Adipose tissue (tissue), 3 donors: ENCODE measurements around the gene PADI6. TPM values are rescaled to one million over a fixed set of nuclear protein-coding genes. Genes with fewer than 3 reads are reported as not detected.

Source experiments
- H3K27ac ChIP-seq: one replicate; pipeline ENCODE4 v1.5.1; 2013; ENCODE audit warnings: low read depth, low read length
- WGBS, 3 donors: extraction: QIAGEN DNeasy Blood & Tissue Kit; methylation state at CpG; one replicate each; pipeline ENCODE4 v1.1.7; 2013; 5-methylcytosine and 5-hydroxymethylcytosine counted together
- polyA plus RNA-seq, 3 donors: library from polyadenylated mRNA; stranded (reverse); fragments of 200-250 nt; gene quantifications; one replicate each; pipeline ENCODE4 v1.2.3, GENCODE V29; 2013
- donor health status: healthy with polysubstance abuse.
- donor health status: Bipolar disorder and iron deficiency.
- donor health status: healthy.

PADI6 gene
- polyA plus RNA-seq, 3 donors: not detected

DNA sequence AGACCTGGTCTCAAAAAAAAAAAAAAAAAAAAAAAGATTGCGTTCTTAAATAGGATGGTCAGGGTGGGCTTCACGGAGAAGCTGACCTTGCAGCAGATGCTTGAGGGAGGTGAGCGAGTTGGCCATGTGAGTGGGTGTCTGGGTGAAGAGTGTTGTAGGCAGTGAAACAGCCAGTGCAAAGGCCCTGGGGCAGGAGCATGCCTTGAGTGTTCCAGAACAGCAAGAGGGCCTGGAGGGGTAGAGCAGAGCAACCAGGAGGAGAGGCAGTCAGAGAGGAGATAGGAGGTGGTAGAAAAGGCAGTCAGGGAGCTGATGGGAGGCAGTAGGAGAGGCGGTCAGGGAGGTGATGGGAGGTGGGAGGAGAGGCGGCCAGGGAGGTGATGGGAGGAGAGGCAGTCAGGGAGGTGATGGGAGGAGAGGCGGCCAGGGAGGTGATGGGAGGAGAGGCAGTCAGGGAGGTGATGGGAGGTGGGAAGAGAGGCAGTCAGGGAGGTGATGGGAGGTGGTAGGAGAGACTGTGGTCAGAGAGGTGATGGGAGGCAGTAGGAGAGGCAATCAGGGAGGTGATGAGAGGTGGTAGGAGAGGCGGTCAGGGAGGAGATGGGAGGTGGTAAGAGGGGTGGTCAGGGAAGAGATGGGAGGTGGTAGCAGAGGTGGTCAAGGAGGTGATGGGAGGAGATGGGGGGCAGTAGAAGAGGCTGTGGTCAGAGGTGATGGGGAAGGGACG, 20.2 kb upstream of the PADI6 start:
- no peak overlapping the region for H3K27ac ChIP-seq
- 74 to 88% (median 77%) methylated on average over 7 of the region's 8 CpGs for WGBS, 3 donors

- 52 to 68% (median 61%) methylated on average over 8 of the region's 8 CpGs for WGBS, 3 donors
These were observed 19.5 kb upstream of the PADI6 start for GRCh38 chr1:17352419-17352909.

DNA sequence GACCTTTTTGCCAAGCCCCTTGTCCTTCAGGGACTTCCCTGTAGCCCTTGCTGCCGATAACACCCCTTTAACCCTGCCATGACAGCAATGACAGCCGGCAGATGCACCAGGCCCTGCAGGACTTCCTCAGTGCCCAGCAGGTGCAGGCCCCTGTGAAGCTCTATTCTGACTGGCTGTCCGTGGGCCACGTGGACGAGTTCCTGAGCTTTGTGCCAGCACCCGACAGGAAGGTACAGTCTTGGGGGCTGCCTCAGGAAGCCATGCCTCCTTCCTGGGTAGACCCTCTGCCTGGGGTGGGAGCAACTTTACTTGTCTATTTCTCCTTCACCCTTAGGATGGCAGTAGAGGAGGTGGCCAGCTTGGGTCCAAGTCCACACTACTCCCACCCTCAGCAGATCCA, 16.1 kb upstream of the PADI6 start:
- WGBS, 3 donors: 32 to 60% (median 35%) methylated on average over 6 of the region's 6 CpGs
- H3K27ac ChIP-seq: no peak overlapping the region

More at GRCh38 chr1:17352419-17352909, 19.5 kb upstream of the PADI6 start:
- H3K27ac ChIP-seq: no peak overlapping the region

DNA sequence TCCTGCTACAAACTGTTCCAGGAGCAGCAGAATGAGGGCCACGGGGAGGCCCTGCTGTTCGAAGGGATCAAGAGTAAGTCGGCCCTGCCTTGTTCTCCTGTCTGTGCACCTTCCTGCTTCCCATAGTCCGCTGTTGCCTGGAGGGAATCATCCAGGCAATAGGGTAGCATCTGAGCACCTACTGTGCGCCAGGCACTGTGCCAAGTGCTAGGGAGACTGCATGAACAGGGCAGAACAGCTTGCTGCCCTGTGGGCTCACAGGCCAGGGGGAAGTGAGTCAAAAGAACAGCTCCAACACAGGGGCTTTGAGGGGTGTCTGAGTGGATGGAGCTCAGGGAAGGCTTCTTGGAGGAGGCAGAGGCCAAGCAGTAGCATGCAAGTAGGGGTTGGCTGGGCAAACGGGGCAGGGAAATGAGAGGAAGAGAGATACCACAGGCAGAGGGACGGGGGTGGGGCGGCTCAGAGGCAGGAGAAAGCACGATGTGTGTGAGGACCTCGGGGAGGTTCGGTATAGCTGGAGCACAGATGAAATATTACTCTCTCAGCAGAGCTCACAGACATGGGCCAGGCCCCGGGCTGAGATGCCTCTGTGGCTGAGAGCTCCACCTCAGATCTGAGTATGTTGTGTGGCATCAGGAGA, 15.5 kb upstream of the PADI6 start:
- WGBS, 3 donors: 37 to 48% (median 43%) methylated on average over 12 of the region's 12 CpGs
- H3K27ac ChIP-seq: no peak overlapping the region

DNA sequence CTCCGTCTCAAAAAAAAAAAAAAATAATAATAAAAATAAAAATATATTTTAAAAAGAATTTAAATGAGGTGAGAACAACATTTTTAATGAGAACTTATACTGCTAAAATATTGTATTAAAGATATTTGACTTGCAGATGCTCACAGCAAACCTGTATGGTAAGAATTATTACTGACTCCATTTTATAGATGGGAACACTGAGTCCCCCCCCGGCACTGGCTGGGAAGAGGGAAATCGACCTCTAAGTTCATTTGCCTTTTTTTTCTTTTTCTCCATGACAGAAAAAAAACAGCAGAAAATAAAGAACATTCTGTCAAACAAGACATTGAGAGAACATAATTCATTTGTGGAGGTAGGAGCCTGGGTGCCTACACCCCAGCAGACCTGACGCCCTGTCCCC, 13.4 kb upstream of the PADI6 start:
- WGBS, 3 donors: 71 to 78% (median 76%) methylated on average over 3 to 4 of the region's 4 CpGs
- H3K27ac ChIP-seq: no peak overlapping the region

DNA sequence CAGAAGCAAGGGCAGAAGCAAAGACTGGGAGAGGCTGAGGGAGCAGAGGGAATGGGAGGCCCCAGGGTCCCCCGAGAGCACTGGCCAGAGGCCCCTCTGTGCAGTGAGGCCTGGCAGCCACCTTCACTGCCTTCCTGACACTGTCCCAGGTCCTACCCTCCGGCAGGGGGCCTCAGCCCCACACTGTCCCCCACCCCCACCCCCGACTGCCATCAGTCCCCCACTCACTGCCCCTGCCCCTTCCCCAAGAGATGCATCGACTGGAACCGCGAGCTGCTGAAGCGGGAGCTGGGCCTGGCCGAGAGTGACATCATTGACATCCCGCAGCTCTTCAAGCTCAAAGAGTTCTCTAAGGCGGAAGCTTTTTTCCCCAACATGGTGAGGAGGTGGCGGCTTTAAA, 13.0 kb upstream of the PADI6 start:
- 43 to 63% (median 55%) methylated on average over 10 to 11 of the region's 11 CpGs for WGBS, 3 donors
- H3K27ac ChIP-seq: no peak overlapping the region

- WGBS, 3 donors: 82 to 86% (median 82%) methylated on average over 9 of the region's 9 CpGs
- no peak overlapping the region for H3K27ac ChIP-seq
These were observed 12.2 kb upstream of the PADI6 start for GRCh38 chr1:17359808-17360207.

- H3K27ac ChIP-seq: no peak overlapping the region
- WGBS, 3 donors: 80 to 86% (median 81%) methylated on average over 11 of the region's 11 CpGs
These were observed 11.6 kb upstream of the PADI6 start for GRCh38 chr1:17360272-17360956.

- no peak overlapping the region for H3K27ac ChIP-seq
- 67 to 75% (median 72%) methylated on average over 4 of the region's 4 CpGs for WGBS, 3 donors
These were observed 10.3 kb upstream of the PADI6 start for GRCh38 chr1:17361687-17362086.

DNA sequence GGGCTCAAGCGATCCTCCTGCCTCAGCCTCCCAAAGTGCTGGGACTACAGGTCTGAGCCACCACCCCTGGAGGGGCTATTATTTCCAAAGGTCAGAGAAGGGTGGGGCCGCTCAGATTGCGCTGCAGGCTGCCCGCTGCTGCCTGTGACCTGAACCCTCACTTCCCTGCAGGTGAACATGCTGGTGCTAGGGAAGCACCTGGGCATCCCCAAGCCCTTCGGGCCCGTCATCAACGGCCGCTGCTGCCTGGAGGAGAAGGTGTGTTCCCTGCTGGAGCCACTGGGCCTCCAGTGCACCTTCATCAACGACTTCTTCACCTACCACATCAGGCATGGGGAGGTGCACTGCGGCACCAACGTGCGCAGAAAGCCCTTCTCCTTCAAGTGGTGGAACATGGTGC, 8.6 kb upstream of the PADI6 start:
- no peak overlapping the region for H3K27ac ChIP-seq
- 81 to 90% (median 83%) methylated on average over 12 of the region's 12 CpGs for WGBS, 3 donors

DNA sequence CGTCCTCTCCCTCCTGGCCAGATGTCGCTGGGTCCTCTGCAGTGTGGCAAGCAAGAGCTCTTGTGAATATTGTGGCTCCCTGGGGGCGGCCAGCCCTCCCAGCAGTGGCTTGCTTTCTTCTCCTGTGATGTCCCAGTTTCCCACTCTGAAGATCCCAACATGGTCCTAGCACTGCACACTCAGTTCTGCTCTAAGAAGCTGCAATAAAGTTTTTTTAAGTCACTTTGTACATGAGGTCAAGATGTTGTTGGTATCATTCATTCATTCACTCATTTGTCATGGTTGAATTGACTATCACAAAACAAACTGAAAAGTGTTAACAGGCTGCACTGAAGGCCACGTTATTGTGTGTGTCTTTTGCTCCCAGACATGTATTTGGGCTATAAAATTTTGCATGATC, 8.2 kb upstream of the PADI6 start:
- 62 to 78% (median 75%) methylated on average over 4 of the region's 4 CpGs for WGBS, 3 donors
- no peak overlapping the region for H3K27ac ChIP-seq

- no peak overlapping the region for H3K27ac ChIP-seq
- 42 to 76% (median 45%) methylated on average over 3 of the region's 3 CpGs for WGBS, 3 donors
These were observed 6.7 kb upstream of the PADI6 start for GRCh38 chr1:17365293-17365692.

GRCh38 chr1:17369466-17369865, 2.5 kb upstream of the PADI6 start:
- no peak overlapping the region for H3K27ac ChIP-seq
- 61 to 73% (median 71%) methylated on average over 9 of the region's 9 CpGs for WGBS, 3 donors

GRCh38 chr1:17370618-17371017, 1.4 kb upstream of the PADI6 start:
- 38 to 48% (median 48%) methylated on average over 2 of the region's 2 CpGs for WGBS, 3 donors

GRCh38 chr1:17372955-17373354, 959 bp downstream of the PADI6 start:
- WGBS, 3 donors: 74 to 81% (median 79%) methylated on average over 18 of the region's 18 CpGs
- H3K27ac ChIP-seq: no peak overlapping the region

More at GRCh38 chr1:17370618-17371017, 1.4 kb upstream of the PADI6 start:
- H3K27ac ChIP-seq: no peak overlapping the region

GRCh38 chr1:17375651-17376050, 3.7 kb downstream of the PADI6 start:
- no peak overlapping the region for H3K27ac ChIP-seq
- WGBS, 3 donors: 88 to 93% (median 90%) methylated on average over 10 of the region's 10 CpGs

DNA sequence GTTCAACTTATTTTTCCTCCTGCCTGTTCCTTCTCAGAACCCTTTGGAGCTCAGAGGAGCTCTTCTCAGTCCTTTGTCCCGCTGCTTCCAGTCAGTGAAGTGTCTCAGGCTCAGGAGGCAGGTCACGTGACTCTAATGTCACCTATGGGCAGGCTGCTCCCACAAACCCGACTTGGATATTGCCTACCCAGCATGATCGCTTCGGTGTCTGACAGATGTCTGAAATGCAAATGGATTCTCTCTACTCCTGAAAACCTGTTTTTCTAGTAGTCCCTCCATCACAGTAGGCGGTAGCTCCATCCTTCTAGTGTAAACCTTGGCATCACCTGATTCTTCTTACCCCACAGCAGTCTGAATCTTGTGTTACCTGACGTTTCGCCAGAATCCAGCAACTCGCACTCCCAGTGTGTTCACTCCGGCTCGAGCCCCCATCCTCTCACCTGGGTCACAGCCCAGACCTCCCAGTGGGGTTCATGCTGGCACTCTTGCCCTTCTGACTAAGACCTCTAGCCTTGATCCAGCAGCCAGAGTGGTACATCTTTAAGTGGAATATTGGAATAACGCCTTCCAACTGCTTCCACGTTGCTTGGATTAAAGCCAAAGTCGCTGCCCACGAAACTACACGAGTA, 5.4 kb downstream of the PADI6 start:
- no peak overlapping the region for H3K27ac ChIP-seq
- WGBS, 3 donors: 16 to 37% (median 34%) methylated on average over 16 of the region's 16 CpGs

GRCh38 chr1:17381161-17381560, 9.2 kb downstream of the PADI6 start:
- WGBS, 3 donors: 75 to 84% (median 84%) methylated on average over 2 of the region's 2 CpGs
- H3K27ac ChIP-seq: no peak overlapping the region

DNA sequence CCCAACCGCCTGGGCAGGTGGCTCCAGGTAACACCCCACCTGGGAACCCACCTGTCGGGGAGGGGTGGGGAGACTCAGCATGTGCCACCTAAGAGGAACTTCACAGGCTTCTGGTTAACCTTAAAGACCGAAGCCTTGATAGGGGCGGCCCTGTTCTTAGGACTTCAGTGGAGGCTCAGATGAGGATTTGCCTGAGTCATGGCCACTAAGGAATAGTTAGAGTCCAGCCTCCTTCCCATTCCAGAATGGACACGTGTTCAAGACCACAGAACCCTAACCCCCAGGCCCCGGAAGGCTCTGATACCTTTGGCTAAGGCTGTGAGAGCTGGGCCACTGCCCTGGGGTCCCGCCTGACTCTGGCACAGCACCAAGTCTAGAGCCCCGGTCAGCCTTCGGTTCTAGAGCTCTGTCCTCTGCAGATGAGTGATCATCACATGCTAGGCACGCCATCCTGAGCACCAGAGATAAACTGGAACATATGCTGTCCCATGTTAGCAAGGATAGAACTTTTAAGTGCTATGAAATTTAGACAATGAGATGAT, 20.3 kb downstream of the PADI6 start:
- H3K27ac ChIP-seq: no peak overlapping the region
- 64 to 67% (median 66%) methylated on average over 10 of the region's 10 CpGs for WGBS, 3 donors
